ENCODE measurements around the gene COL6A3.

The COL6A3 gene, protein sequence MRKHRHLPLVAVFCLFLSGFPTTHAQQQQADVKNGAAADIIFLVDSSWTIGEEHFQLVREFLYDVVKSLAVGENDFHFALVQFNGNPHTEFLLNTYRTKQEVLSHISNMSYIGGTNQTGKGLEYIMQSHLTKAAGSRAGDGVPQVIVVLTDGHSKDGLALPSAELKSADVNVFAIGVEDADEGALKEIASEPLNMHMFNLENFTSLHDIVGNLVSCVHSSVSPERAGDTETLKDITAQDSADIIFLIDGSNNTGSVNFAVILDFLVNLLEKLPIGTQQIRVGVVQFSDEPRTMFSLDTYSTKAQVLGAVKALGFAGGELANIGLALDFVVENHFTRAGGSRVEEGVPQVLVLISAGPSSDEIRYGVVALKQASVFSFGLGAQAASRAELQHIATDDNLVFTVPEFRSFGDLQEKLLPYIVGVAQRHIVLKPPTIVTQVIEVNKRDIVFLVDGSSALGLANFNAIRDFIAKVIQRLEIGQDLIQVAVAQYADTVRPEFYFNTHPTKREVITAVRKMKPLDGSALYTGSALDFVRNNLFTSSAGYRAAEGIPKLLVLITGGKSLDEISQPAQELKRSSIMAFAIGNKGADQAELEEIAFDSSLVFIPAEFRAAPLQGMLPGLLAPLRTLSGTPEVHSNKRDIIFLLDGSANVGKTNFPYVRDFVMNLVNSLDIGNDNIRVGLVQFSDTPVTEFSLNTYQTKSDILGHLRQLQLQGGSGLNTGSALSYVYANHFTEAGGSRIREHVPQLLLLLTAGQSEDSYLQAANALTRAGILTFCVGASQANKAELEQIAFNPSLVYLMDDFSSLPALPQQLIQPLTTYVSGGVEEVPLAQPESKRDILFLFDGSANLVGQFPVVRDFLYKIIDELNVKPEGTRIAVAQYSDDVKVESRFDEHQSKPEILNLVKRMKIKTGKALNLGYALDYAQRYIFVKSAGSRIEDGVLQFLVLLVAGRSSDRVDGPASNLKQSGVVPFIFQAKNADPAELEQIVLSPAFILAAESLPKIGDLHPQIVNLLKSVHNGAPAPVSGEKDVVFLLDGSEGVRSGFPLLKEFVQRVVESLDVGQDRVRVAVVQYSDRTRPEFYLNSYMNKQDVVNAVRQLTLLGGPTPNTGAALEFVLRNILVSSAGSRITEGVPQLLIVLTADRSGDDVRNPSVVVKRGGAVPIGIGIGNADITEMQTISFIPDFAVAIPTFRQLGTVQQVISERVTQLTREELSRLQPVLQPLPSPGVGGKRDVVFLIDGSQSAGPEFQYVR (N-terminal part only)

DNA sequence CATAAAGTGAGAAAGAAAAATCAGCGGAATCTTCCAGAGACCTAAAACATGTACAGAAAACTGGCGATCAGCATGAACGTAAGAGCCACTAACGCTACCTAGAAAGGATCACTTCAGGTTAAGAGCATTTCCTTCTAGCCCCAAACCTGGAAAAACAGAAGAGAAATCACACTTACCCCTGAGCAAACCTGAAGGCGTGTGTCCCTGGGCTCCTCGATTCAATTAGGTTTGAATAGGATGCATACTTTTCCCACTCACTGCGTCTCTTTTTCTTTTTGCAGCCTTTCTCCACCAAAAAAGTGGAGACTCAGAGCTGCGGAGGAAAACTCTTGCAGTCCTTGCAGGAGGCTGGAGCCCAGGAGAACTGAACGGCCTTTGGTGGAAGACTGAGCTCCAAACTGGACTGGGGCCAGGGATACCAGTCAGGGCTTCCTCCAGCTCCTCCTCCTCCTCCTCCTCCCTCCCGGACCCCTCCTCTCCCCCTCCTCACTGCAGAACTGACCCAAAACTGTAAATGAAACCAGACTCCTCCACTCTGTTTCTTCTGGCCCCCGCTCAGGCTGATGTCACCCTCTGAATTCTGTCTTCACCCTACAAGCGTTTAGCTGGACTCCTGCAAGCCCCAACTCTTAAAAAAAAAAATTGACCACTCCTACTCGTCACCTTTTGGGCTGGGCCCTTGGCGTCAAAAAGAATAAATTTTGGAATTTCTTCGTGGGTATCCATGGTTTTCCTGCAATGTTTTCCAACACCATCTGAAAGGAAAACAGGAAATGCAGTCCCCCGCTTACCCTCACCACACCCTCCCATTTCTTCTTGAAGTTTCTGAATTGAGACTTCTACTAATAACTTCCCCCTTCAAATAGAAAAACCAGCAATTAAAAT is at the start of gene COL6A3:
TSS of gene COL6A3 (minus strand) at position 388 of the 885 bp plus-strand sequence. CDS start 17,347 bp downstream, outside the sequence.
- DNase-seq = peak; percentile 89

DNA sequence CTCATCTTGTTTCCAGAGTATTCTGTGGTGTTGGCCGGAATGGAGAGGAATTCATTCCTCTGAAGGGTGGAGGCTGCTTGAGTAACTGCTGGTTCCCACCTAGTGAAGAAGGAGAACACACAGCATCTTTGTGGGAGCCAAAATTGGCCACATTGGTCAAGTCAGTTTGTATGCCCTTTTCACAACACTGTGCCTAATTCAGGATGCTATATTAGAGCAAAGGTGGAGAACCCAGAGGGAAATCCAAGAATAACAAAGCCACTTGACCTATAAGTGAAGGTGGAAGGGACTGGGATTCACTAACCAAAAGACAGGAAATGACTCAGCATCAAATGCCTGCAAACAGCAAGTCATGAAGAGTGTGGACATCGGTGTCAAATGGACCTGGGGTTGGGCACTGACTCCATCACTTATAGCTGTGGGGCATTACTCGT is 45.8 kb upstream of the COL6A3 start:
- DNase-seq = peak; percentile 90

DNA sequence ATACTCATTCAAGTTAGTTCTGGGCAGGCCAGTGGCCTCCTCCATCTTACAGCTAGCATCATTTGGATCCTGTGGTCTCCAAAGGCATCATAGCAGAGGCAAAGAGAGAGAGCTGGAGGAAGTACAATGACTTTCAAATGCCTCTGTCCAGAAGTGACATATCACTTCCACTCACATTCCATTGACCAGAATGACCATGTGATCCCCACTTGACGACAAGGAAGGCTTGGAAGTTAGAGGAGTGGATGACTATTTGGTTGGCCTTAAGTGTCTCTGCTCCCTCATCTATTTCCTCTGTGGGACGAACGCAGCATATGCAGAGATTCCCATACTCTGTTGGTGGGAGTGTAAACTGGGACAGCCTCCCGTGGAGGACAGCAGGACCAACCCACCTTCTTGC is 45.3 kb upstream of the COL6A3 start:
- no peak for DNase-seq

- DNase-seq = no peak
Observed at GRCh38 chr2:237458519-237458918, 44.6 kb upstream of the COL6A3 start.

DNA sequence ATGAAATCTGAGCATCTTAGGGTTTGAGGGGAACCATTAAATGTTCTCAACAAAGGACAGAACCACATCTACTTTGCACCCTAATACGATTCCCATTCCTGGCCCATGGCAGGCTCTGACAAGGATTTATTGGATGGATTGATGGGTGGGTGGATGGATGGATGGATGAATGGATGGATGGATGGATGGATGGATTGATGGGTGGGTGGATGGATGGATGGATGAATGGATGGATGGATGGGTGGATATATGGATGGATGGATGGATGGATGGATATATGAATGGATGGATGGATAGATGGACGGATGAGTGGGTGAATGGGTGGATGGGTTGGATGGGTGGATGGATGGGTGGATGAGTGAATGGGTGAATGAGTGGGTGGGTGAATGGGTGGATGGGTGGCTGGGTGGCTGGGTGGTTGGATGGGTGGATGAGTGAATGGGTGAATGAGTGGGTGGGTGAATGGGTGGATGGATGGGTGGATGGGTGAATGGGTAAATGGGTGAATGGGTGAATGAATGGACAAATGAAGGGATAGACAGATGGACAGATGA is 43.5 kb upstream of the COL6A3 start:
- no peak for DNase-seq

GRCh38 chr2:237456200-237456843 is 42.4 kb upstream of the COL6A3 start:
- DNase-seq = peak; percentile 94

- no peak for DNase-seq
Observed at GRCh38 chr2:237455764-237456163, 41.8 kb upstream of the COL6A3 start.

- no peak for DNase-seq
Observed at GRCh38 chr2:237453671-237454070, 39.7 kb upstream of the COL6A3 start.

- no peak for DNase-seq
Observed at GRCh38 chr2:237452861-237453260, 38.9 kb upstream of the COL6A3 start.

DNA sequence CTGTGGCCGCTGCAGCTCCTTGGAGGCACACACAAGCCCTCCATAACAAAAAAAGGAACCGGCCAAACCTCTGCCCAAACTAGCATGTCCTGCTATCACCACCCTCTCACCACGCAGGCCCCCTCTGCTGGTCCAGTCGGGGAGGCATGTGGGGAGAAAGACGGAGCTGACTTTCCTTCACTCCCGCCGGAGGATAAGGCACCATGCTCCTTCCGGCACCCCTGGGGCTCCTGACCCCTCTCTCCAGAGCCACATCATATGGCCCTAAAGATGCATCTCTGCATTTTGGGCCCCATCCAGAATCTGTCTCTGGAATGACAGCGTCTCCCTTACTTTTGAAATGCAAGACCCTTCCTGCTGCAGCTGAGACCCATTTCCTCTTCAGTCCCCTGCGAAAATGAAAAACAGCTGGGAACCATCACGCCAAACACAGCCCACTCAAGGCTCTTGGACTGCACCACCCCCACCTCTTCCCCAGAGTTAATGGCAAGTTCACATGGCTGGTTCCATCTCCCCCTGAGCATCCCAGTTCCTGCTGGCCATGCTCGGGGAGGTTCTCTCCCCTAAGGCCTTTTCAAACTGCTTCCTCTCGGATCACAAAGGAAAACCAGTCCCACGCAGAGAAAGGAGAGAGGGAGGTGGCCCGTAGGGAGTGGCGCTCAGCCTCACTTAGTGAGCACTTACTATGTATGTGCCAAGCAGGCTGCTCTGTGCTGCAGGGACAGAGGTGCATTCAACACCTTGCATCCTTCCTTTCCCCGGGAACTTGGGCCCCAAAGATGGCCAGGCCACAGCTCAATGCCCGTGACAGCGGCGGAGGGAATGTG is 37.9 kb upstream of the COL6A3 start:
- peak; percentile 51 for DNase-seq

DNA sequence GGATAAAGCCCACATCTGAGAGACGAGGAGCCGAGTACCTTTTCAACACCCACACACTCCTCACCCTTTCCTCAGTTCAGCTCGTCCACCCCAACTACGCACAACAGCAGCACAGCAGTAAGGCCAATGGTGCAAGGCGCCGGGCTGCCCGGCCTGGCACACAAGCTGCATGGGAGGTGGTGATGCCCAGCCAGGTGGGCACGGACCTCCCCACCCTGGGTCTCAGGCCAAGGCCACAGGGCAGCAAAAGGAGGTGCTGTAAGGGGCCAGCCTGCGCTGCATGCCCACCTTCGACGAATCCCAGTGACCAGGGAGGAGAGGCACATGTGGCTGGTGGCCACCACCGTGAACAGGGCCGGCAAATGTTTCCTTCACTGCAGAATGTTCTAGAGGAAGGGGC is 36.6 kb upstream of the COL6A3 start:
- no peak for DNase-seq

DNA sequence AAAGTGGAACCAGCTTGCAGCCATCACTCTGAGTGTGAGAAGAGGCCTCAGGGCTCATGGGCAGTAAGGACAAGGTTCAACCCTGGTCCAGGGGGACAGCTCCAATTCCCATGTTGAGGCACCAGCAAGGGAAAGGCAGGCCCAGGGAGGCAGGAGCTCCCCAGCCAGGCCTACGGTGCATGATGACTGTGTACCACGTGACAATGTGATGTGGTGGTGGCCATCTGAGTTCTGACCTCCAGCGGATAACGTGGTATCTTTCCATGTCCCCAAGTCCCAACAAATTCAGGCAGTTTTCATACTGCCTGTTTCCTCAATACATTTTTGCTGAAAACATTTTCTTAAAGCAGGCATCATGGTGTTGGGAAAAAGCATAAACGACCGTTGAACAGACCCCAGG is 36.1 kb upstream of the COL6A3 start:
- no peak for DNase-seq

GRCh38 chr2:237449193-237449881 is 35.4 kb upstream of the COL6A3 start:
- DNase-seq = no peak

DNA sequence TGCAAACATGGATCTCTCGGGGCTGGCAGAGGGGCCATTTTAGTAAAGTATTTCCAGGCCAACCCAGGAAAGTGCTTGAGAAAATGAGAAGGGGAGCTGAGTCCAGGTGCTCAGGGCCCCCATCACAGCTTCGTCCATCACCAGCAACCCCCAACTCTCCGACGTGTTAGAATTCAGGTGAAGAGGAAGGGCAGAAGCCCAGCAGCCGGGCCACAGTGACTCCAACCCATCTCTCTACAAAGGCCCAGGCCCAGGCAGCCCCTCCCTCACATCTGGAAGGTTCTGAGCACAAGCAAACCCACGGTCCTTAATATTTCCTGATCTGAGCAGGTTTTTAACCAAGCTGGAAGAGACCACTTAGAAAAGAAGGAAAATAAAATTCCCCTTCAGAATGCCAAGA is 34.7 kb upstream of the COL6A3 start:
- no peak for DNase-seq

DNA sequence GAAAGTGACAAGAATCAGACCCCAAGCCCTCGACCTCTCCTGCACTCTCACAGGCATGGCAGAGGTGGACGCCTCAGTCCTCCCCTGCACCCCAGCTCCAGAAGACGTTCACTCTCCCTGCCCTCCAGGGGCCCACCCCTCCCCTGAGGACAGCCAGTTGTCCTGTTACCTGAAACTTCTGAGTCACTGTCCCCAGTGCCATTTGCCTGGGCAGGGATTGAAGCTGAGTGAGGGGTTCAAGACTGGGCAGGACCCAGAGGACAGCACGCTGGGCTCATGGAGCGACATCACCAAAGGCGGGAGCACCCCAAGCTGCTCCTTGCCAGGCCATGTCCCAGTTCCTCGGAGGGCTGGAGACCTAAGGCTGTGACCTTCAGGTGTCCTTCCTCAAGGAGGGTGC is 34.2 kb upstream of the COL6A3 start:
- no peak for DNase-seq

GRCh38 chr2:237447496-237447895 is 33.5 kb upstream of the COL6A3 start:
- DNase-seq = no peak

- no peak for DNase-seq
Observed at GRCh38 chr2:237446338-237446665, 32.3 kb upstream of the COL6A3 start.

DNA sequence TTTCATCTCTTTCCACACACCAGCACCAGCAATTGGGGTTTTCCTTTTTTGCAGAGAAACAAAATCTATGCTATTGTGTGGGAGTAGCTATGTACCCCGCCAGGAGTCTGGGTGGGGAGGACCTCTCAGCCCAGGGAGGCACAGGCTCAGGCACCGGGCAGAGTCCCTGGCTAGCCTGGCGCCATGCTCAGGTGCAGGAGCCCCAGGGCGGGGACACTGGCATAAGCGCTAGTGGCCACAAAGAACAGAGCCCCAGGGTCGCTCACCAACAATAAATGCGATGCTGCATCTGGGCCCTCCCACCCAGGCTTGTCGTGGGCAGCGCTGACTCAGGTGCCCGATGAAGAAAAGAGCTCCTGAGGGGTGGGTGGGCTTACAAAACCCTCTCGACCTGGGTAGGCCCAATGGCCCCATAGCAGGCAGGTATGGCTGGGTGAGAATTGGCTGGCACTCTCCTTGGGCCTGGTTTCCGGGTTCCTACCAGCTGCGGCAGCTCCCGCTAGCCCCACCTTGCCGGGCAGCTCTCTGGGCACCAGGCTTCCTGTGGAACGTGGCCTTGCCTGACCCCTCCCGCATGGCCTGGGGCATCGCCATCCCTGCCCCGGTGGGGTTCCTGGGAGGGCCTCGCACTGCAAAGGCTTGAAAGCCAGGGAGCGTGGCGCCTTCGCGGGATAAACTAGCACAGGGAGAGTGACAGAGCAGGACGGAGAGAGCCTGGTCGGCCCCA is 31.8 kb upstream of the COL6A3 start:
- no peak for DNase-seq

DNA sequence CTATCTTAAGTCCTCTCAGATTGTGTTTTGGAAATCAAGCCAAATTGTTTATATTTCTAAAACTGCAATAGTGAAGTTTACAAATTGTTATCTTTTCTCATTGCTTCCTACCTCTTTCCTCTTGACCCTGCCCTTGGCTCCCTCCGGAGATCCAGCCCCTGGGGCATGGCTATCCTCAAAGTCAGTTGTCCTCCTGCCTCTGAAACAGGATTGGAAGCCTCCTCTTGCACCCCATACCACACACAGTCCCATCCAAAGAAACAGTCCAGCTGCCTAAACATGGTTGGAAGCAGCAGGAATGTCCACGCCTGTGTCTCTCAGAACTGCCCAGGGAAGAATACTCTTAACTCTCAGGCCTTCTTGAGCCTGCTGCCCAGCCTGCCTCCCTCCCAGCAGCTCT is 30.1 kb upstream of the COL6A3 start:
- no peak for DNase-seq
